Common myeloid progenitor, CD34-positive (primary cell): ENCODE data around the gene RASGEF1C.

ENCODE experiments used
- CTCF ChIA-PET: fragments of 350-600 bp; sonication (Branson Sonifier 250); formaldehyde crosslinking; loops from one replicate; lab custom pipeline; 2021; ENCODE audit warnings: antibody characterized with exemption; lab: Charles Lee
- POLR2A ChIA-PET: fragments of 350-600 bp; sonication (Branson Sonifier 250); formaldehyde crosslinking; loops from one replicate; lab custom pipeline; 2021; ENCODE audit warnings: antibody characterized with exemption; lab: Charles Lee
- DNase-seq, 3 donors: peaks; one replicate each; pipeline versions ENCODE4 v3.0.0 to v3.0.0-alpha.2; 2013
- H3K27ac ChIP-seq, 2 experiments: 1 replicate in 1 of 2; 2 replicates in 1 of 2; pipeline ENCODE4 v1.7.0; 2013; ENCODE audit warnings: inconsistent platforms in 2 of 2, low read length in 2 of 2, mild to moderate bottlenecking in 2 of 2, low read depth in 1 of 2, moderate library complexity in 1 of 2; ENCODE audit not compliant: severe bottlenecking in 2 of 2, insufficient read depth in 1 of 2, poor library complexity in 1 of 2
- H3K27me3 ChIP-seq, 5 experiments: replicated peaks in 2 of 5; 1 replicate in 3 of 5; 2 replicates in 2 of 5; pipeline versions ENCODE4 v1.6.1 to v1.7.0; 2013; ENCODE audit warnings: low read length in 4 of 5, mild to moderate bottlenecking in 2 of 5, moderate library complexity in 2 of 5, inconsistent platforms in 1 of 5; ENCODE audit not compliant: insufficient read depth in 5 of 5, control insufficient read depth in 4 of 5
- H3K36me3 ChIP-seq, 4 experiments: 1 replicate in 2 of 4; 2 replicates in 2 of 4; pipeline versions ENCODE4 v1.6.1 to v1.7.0; 2013; ENCODE audit warnings: low read length in 3 of 4, control low read depth in 1 of 4, mild to moderate bottlenecking in 1 of 4; ENCODE audit not compliant: control insufficient read depth in 4 of 4, insufficient read depth in 4 of 4
- H3K4me1 ChIP-seq, 4 experiments: 1 replicate in 3 of 4; 2 replicates in 1 of 4; pipeline versions ENCODE4 v1.6.1 to v1.7.1; 2013; ENCODE audit warnings: low read length in 3 of 4, mild to moderate bottlenecking in 3 of 4, control low read depth in 1 of 4, inconsistent platforms in 1 of 4, moderate library complexity in 1 of 4; ENCODE audit not compliant: control insufficient read depth in 4 of 4, insufficient read depth in 4 of 4; ENCODE audit errors: control extremely low read depth in 1 of 4
- H3K4me3 ChIP-seq, 7 experiments: 1 replicate in 4 of 7; 2 replicates in 3 of 7; pipeline versions ENCODE4 v1.5.1 to v1.7.0; 2013; ENCODE audit warnings: mild to moderate bottlenecking in 7 of 7, low read length in 6 of 7, moderate library complexity in 6 of 7, inconsistent platforms in 2 of 7, low read depth in 2 of 7, control low read depth in 1 of 7; ENCODE audit not compliant: insufficient read depth in 4 of 7, control insufficient read depth in 1 of 7; ENCODE audit errors: extremely low read depth in 1 of 7
- H3K9me3 ChIP-seq, 5 experiments: 1 replicate in 4 of 5; 2 replicates in 1 of 5; pipeline versions ENCODE4 v1.6.1 to v1.7.1; 2013; ENCODE audit warnings: low read length in 4 of 5, mild to moderate bottlenecking in 2 of 5, inconsistent platforms in 1 of 5, low read depth in 1 of 5, moderate library complexity in 1 of 5; ENCODE audit not compliant: control insufficient read depth in 4 of 5, insufficient read depth in 2 of 5; ENCODE audit errors: control extremely low read depth in 1 of 5
- WGBS: methylation state at CpG from one replicate; pipeline ENCODE4 v1.1.5; 2013; ENCODE audit not compliant: insufficient coverage; 5-methylcytosine and 5-hydroxymethylcytosine counted together

RASGEF1C gene

DNA sequence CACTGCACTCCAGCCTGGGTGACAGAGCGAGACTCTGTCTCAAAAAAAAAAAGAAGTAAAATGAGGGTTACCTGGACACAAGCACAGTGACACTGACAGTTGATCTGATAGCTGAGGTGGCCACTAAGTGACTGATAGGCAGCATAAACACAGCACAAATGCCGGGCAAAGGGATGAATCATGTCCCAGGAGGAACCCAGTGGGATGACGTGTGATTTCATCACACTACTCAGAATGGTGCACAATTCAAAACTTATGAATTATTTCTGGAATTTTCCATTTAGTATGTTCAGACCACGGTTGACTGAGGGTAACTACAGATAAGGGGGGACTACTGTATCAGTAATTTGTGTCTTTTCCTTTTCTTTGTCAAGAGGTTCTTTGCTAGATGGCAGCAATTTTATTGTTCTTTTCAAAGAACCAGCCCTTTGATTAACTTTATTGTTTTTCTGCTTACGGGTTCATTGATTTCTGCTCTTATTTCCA, 103.1 kb downstream of the RASGEF1C start:
- DNase-seq, result no peak
- no peak overlapping the region for H3K27ac ChIP-seq
- ChIA-PET POLR2A (no interaction called here), CTCF (interaction anchor here (0.6 to 0.8 kb wide), 3 partner anchors 12 to 1054 kb away, joined by 3 read pairs; no protein-coding TSS in a partner anchor)
- no peak overlapping the region for H3K4me3 ChIP-seq
- no peaks in the 10 kb centered on the region for H3K27me3 ChIP-seq
- H3K4me1 ChIP-seq, result peaks cover 0 to 15% (median 7%) of the 10 kb centered on the region in 4 experiments
- WGBS, result 87% methylated on average over 3 of the region's 5 CpGs
- H3K9me3 ChIP-seq, result peaks cover 0 to 19% (median 4%) of the 10 kb centered on the region in 5 experiments
- no peaks in the 10 kb centered on the region for H3K36me3 ChIP-seq

DNA sequence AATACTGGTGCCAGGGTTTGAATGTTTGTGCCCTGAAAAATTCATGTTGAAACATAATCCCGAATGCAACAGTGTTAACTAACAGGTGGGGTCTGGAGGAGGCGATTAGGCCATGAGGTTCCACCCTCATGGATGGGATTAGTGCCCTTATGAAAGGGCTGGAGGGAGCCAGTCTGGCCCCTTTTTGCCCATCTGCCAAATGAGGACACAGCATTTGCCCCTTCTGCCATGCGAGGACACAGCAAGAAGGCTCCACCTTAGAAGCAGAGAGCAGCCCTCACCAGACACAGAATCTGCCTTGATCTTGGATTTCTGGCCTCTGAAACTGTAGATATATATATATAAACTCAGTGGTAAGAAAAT, 104.9 kb downstream of the RASGEF1C start:
- H3K4me3 ChIP-seq, result no peak overlapping the region
- DNase-seq, result no peak
- peaks cover 0 to 19% (median 4%) of the 10 kb centered on the region in 5 experiments for H3K9me3 ChIP-seq
- H3K27me3 ChIP-seq, result no peaks in the 10 kb centered on the region
- no peak overlapping the region for H3K27ac ChIP-seq
- WGBS, result 97% methylated on average over 3 of the region's 3 CpGs
- H3K36me3 ChIP-seq, result no peaks in the 10 kb centered on the region
- no peaks in the 10 kb centered on the region for H3K4me1 ChIP-seq
- POLR2A ChIA-PET, result no interaction called here
- CTCF ChIA-PET, result no interaction called here

DNA sequence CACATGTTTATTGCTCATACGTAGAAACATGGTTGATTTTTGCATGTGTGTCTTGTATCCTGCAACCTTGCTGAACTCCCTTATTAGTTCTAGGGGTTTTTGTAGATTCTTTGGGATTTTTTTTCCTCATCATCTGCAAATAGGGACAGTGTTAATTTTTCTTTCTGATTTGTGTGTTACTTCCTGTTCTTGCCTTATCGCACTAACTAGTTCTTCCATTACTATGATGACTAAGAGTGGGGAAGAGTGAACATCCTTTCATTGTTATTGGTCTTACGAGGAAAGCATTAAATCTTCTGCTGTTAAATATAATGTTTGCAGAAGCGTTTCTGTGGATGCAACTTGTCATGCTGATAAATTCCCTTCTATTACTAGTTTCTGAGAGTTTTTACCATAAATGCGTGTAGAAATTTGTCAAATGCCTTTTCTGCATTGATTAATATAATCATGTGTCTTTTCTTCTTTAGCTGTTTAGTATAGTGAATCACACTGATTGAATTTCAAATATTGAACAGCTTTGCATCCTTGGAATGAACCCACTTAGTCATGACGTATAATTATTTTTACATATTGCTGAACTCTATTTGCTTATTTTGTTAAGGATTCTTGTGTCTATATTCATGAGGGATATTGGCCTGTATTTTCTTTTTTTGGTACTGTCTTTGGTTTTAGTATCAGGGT, 105.4 kb downstream of the RASGEF1C start:
- ChIA-PET POLR2A (no interaction called here), CTCF (no interaction called here)
- Histone ChIP-seq H3K4me3 (no peak overlapping the region), H3K4me1 (no peaks in the 10 kb centered on the region), H3K27ac (no peak overlapping the region), H3K27me3 (no peaks in the 10 kb centered on the region), H3K9me3 (peaks cover 0 to 19% (median 6%) of the 10 kb centered on the region in 5 experiments), H3K36me3 (no peaks in the 10 kb centered on the region)
- 60% methylated on average over 1 of the region's 6 CpGs for WGBS
- no peak for DNase-seq

DNA sequence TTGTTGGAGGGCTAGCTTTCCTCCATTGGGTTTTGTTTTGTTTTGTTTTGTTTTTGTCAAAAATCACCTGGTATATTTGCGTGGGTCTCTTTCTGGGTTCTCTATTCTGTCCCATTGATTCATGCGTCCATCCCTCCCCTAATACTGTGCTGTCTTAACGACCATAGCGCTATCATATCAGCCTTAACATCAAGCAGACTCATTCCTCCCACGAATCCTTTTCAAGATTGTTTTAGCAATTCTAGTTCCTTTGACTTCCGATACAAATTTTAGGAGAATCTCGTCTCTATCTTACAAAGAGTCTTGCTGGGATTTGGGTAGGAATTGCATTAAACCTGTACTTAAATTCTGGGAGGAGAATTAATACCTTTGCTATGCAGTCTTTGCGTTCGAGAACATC, 106.4 kb downstream of the RASGEF1C start:
- ChIA-PET POLR2A (no interaction called here), CTCF (no interaction called here)
- Histone ChIP-seq H3K4me1 (no peaks in the 10 kb centered on the region), H3K36me3 (no peaks in the 10 kb centered on the region), H3K9me3 (peaks cover 0 to 14% (median 4%) of the 10 kb centered on the region in 5 experiments), H3K4me3 (no peak overlapping the region), H3K27ac (no peak overlapping the region), H3K27me3 (no peaks in the 10 kb centered on the region)
- 89% methylated on average over 4 of the region's 9 CpGs for WGBS
- DNase-seq, result no peak

DNA sequence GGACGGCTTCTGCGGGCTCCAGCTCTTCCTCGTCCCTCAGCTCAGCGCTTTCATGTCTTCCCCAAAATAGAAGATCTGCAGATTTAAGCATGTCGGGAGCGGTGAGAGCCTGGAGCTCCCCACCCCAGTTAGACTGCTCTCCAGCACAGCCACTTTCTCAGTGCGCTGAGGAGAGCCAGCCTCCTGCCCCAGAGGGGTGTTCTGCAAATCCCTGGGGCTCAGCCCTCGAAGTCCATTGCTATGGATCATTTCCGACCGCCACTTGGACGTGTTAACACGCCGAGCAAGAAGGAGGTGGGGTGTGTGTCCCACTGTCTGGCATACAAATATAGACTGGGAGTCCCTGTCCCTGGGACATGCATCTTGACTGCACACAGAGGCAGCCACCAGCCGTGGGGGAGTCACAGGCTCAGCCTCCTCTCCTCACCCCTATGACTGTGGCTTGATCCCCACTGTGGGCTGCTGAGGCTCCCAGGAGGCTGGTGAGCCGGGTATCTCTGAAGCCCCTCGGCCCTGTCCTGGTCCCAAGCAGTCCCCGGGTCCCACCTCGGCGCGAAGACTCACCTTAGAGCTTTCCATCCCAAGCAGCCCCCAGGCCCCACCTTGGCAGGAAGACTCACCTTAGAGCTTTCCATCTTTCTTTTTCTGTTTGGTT, 107.4 kb downstream of the RASGEF1C start:
- 96% methylated on average over 18 of the region's 20 CpGs for WGBS
- no peak for DNase-seq
- ChIA-PET CTCF (no interaction called here), POLR2A (no interaction called here)
- H3K4me3 ChIP-seq, result no peak overlapping the region
- H3K27ac ChIP-seq, result no peak overlapping the region
- H3K4me1 ChIP-seq, result no peaks in the 10 kb centered on the region
- H3K27me3 ChIP-seq, result no peaks in the 10 kb centered on the region
- H3K36me3 ChIP-seq, result no peaks in the 10 kb centered on the region
- peaks cover 0 to 9% (median 3%) of the 10 kb centered on the region in 5 experiments for H3K9me3 ChIP-seq

DNA sequence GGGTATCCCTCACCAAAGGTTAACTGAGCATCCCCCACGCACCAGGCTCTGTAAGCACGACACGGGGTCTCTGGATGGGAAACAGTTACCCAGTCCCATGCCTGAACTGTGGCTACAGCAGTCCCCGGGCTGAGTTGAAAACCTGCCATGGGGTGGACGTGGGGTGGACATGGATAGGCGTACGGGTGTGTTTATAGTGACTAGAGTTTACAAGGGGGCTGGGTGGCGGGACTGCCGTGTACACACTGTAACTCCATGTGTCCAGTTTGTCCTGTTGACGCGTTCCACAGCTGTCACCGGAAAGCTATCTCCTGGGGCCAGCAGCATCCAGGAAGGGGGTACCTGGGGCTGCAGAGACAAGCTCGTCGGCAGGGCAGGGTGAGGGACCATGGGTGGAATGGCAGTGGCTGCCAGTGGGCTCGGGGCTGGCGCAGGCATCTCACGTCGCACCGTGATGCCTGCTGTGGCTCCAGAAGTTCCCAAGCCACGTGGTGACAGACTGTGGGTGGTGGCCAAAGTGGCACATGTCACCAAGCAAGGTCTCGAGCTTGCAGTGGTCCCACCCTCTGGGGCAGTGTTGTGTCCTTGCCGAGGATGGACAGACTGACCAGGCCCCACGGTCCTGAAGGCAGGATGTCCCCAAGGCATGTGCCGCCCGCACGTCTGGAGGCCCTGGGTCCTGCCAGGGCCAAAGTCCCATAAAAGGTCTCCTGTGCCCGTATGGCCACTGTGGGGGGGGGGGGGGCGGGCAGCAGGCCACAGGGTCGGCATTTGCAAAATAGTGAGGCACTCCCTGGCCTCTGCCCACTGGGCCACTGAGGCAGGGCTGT, 108.2 kb downstream of the RASGEF1C start:
- no peaks in the 10 kb centered on the region for H3K4me1 ChIP-seq
- WGBS, result 92% methylated on average over 29 of the region's 29 CpGs
- H3K36me3 ChIP-seq, result no peaks in the 10 kb centered on the region
- H3K27me3 ChIP-seq, result no peaks in the 10 kb centered on the region
- POLR2A ChIA-PET, result no interaction called here
- H3K27ac ChIP-seq, result no peak overlapping the region
- DNase-seq, result no peak
- CTCF ChIA-PET, result no interaction called here
- peaks cover 0 to 6% (median 2%) of the 10 kb centered on the region in 5 experiments for H3K9me3 ChIP-seq
- no peak overlapping the region for H3K4me3 ChIP-seq
